ENCODE results near the gene IGSF21. TPM values are rescaled to one million over a fixed set of nuclear protein-coding genes. Genes with fewer than 3 reads are reported as not detected.
A peak's percentile ranks its signal among the peaks of the same experiment; 100 is the strongest.

The IGSF21 gene
- total and polyA plus RNA-seq, 4 donors: 0.31 to 1.5 (median 0.88) TPM

- Histone ChIP-seq H3K27me3 (ENCODE audit: control insufficient read depth in 4 of 4, insufficient read depth in 4 of 4, low read length in 3 of 4) (no peaks in the 10 kb centered on the region), H3K27ac (ENCODE audit: low read depth in 1 of 2, low read length in 2 of 2) (no peak overlapping the region), H3K9me3 (ENCODE audit: control insufficient read depth in 4 of 4, low read length in 3 of 4) (no peaks in the 10 kb centered on the region), H3K4me1 (ENCODE audit: control insufficient read depth in 4 of 4, insufficient read depth in 4 of 4, low read length in 3 of 4) (peaks cover 7 to 16% (median 12%) of the 10 kb centered on the region in 4 donors), H3K4me3 (ENCODE audit: low read depth in 1 of 3, low read length in 3 of 3) (no peak overlapping the region), H3K9ac (ENCODE audit: low read depth in 1 of 2, low read length in 2 of 2) (no peak overlapping the region), H3K36me3 (ENCODE audit: control insufficient read depth in 4 of 4, insufficient read depth in 3 of 4, low read depth in 1 of 4, low read length in 3 of 4) (no peaks in the 10 kb centered on the region)
- no peak for DNase-seq (ENCODE audit: low spot score)
- TF ChIP-seq SP1 (IDR thresholded peaks at IDR 0.05): no peak
- no peak for TF ChIP-seq RAD21 (IDR thresholded peaks at IDR 0.05)
- no peak for TF ChIP-seq ATF3 (IDR thresholded peaks at IDR 0.05)
- no peak for TF ChIP-seq MAX (IDR thresholded peaks at IDR 0.05)
- TF ChIP-seq GABPA (IDR thresholded peaks at IDR 0.05 in 1 of 2, conservative IDR thresholded peaks at IDR 0.05 in 1 of 2): no peak
- no peak for TF ChIP-seq FOXA2 (IDR thresholded peaks at IDR 0.05)
- TF ChIP-seq TAF1 (conservative IDR thresholded peaks at IDR 0.05): no peak
- 81% methylated on average over 3 of the region's 3 CpGs for WGBS
Observed at GRCh38 chr1:18130356-18130755, 22.8 kb downstream of the IGSF21 start.

GRCh38 chr1:18132022-18132710 is 24.6 kb downstream of the IGSF21 start:
- Histone ChIP-seq H3K9me3 (ENCODE audit: control insufficient read depth in 4 of 4, low read length in 3 of 4) (no peaks in the 10 kb centered on the region), H3K27ac (ENCODE audit: low read depth in 1 of 2, low read length in 2 of 2) (no peak overlapping the region), H3K9ac (ENCODE audit: low read depth in 1 of 2, low read length in 2 of 2) (no peak overlapping the region), H3K4me3 (ENCODE audit: low read depth in 1 of 3, low read length in 3 of 3) (no peak overlapping the region), H3K4me1 (ENCODE audit: control insufficient read depth in 4 of 4, insufficient read depth in 4 of 4, low read length in 3 of 4) (peaks cover 7 to 16% (median 12%) of the 10 kb centered on the region in 4 donors), H3K36me3 (ENCODE audit: control insufficient read depth in 4 of 4, insufficient read depth in 3 of 4, low read depth in 1 of 4, low read length in 3 of 4) (no peaks in the 10 kb centered on the region), H3K27me3 (ENCODE audit: control insufficient read depth in 4 of 4, insufficient read depth in 4 of 4, low read length in 3 of 4) (no peaks in the 10 kb centered on the region)
- no peak for TF ChIP-seq FOXA1 (IDR thresholded peaks at IDR 0.05)
- peak in 1 of 2 donors; percentile 44 for TF ChIP-seq RXRA (IDR thresholded peaks at IDR 0.05)
- no peak for TF ChIP-seq GABPA (IDR thresholded peaks at IDR 0.05 in 1 of 2, conservative IDR thresholded peaks at IDR 0.05 in 1 of 2)
- no peak for TF ChIP-seq CTCF (IDR thresholded peaks at IDR 0.05; ENCODE audit: low read depth, low read length, missing input control)
- TF ChIP-seq NR2F2 (IDR thresholded peaks at IDR 0.05): peak; percentile 93
- TF ChIP-seq MAX (IDR thresholded peaks at IDR 0.05): no peak
- TF ChIP-seq HNF4A (conservative IDR thresholded peaks at IDR 0.05): peak; percentile 28 to 32
- no peak for TF ChIP-seq ATF3 (IDR thresholded peaks at IDR 0.05)
- no peak for TF ChIP-seq EGR1 (IDR thresholded peaks at IDR 0.05; ENCODE audit: low read depth in 2 of 2)
- no peak for TF ChIP-seq RAD21 (IDR thresholded peaks at IDR 0.05)
- 96% methylated on average over 2 of the region's 2 CpGs for WGBS
- no peak for DNase-seq (ENCODE audit: low spot score)

All from liver (tissue), 9 donors.